ENCODE results near the gene PTGES2.

Gene PTGES2

GRCh38 chr9:128174062-128174461 lies 46.5 kb upstream of the PTGES2 start:
- Histone ChIP-seq H3F3A (ENCODE audit: control insufficient read depth, insufficient read depth) (no peaks in the 10 kb centered on the region), H4K20me1 (ENCODE audit: control insufficient read depth, insufficient read depth, low read depth, low read length) (no peaks in the 10 kb centered on the region), H3K27ac (ENCODE audit: low read depth, low read length) (no peak overlapping the region), H3K27me3 (ENCODE audit: control insufficient read depth, low read length) (no peaks in the 10 kb centered on the region), H3K4me1 (ENCODE audit: control insufficient read depth, low read length) (peaks cover 5% of the 10 kb centered on the region), H3K9me2 (replicated peaks; ENCODE audit: control insufficient read depth, low read length) (no peaks in the 10 kb centered on the region), H3K36me3 (ENCODE audit: control insufficient read depth, low read length) (peaks cover 48% of the 10 kb centered on the region), H3K4me2 (ENCODE audit: low read length) (no peak overlapping the region), H3K79me2 (ENCODE audit: control insufficient read depth, low read length) (no peaks in the 10 kb centered on the region), H3K9me3 (ENCODE audit: control insufficient read depth, insufficient read depth, low read length) (peaks cover 3% of the 10 kb centered on the region; the same call in 1 of the 2 replicates), H3K4me3 (ENCODE audit: low read length) (no peak overlapping the region)
- TF ChIP-seq CTCF (IDR thresholded peaks at IDR 0.05; ENCODE audit: low read depth, low read length, poor library complexity, severe bottlenecking), result no peak
- no peak for TF ChIP-seq EZH2phosphoT487 (IDR thresholded peaks at IDR 0.05; ENCODE audit: borderline replicate concordance, low read length)

GRCh38 chr9:128169925-128170324 lies 42.4 kb upstream of the PTGES2 start:
- H3K79me2 ChIP-seq (ENCODE audit: control insufficient read depth, low read length), result no peaks in the 10 kb centered on the region
- H3K27ac ChIP-seq (ENCODE audit: low read depth, low read length), result no peak overlapping the region
- no peaks in the 10 kb centered on the region for H3K27me3 ChIP-seq (ENCODE audit: control insufficient read depth, low read length)
- no peaks in the 10 kb centered on the region for H3K9me3 ChIP-seq (ENCODE audit: control insufficient read depth, insufficient read depth, low read length)
- peaks cover 36% of the 10 kb centered on the region for H3K36me3 ChIP-seq (ENCODE audit: control insufficient read depth, low read length)
- TF ChIP-seq EZH2phosphoT487 (IDR thresholded peaks at IDR 0.05; ENCODE audit: borderline replicate concordance, low read length) (no peak), CTCF (IDR thresholded peaks at IDR 0.05; ENCODE audit: low read depth, low read length, poor library complexity, severe bottlenecking) (no peak)
- no peaks in the 10 kb centered on the region for H4K20me1 ChIP-seq (ENCODE audit: control insufficient read depth, insufficient read depth, low read depth, low read length)
- no peaks in the 10 kb centered on the region for H3K9me2 ChIP-seq (replicated peaks; ENCODE audit: control insufficient read depth, low read length)
- H3F3A ChIP-seq (ENCODE audit: control insufficient read depth, insufficient read depth), result no peaks in the 10 kb centered on the region
- H3K4me3 ChIP-seq (ENCODE audit: low read length), result no peak overlapping the region
- H3K4me1 ChIP-seq (ENCODE audit: control insufficient read depth, low read length), result peaks cover 5% of the 10 kb centered on the region
- no peak overlapping the region for H3K4me2 ChIP-seq (ENCODE audit: low read length)

GRCh38 chr9:128169492-128169891 lies 42.0 kb upstream of the PTGES2 start:
- TF ChIP-seq EZH2phosphoT487 (IDR thresholded peaks at IDR 0.05; ENCODE audit: borderline replicate concordance, low read length) (no peak), CTCF (IDR thresholded peaks at IDR 0.05; ENCODE audit: low read depth, low read length, poor library complexity, severe bottlenecking) (no peak)
- H3K9me2 ChIP-seq (replicated peaks; ENCODE audit: control insufficient read depth, low read length), result no peaks in the 10 kb centered on the region
- H3K27ac ChIP-seq (ENCODE audit: low read depth, low read length), result no peak overlapping the region
- peaks cover 35% of the 10 kb centered on the region for H3K36me3 ChIP-seq (ENCODE audit: control insufficient read depth, low read length)
- no peak overlapping the region for H3K4me2 ChIP-seq (ENCODE audit: low read length)
- H3F3A ChIP-seq (ENCODE audit: control insufficient read depth, insufficient read depth), result no peaks in the 10 kb centered on the region
- no peaks in the 10 kb centered on the region for H3K27me3 ChIP-seq (ENCODE audit: control insufficient read depth, low read length)
- H3K79me2 ChIP-seq (ENCODE audit: control insufficient read depth, low read length), result no peaks in the 10 kb centered on the region
- H3K4me3 ChIP-seq (ENCODE audit: low read length), result no peak overlapping the region
- H3K4me1 ChIP-seq (ENCODE audit: control insufficient read depth, low read length), result peaks cover 5% of the 10 kb centered on the region
- no peaks in the 10 kb centered on the region for H4K20me1 ChIP-seq (ENCODE audit: control insufficient read depth, insufficient read depth, low read depth, low read length)
- H3K9me3 ChIP-seq (ENCODE audit: control insufficient read depth, insufficient read depth, low read length), result no peaks in the 10 kb centered on the region
